ENCODE data around the gene FAM131C.
"Not testable (repeated sequence)": the region's sequence is repeated elsewhere in the genome, so short reads cannot be mapped to it uniquely, and the experiment has no call there.

FAM131C gene

GRCh38 chr1:16057314-16057915 is 16.0 kb downstream of the FAM131C start:
- not testable (repeated sequence) for DNase-seq

GRCh38 chr1:16056521-16056912 is 16.9 kb downstream of the FAM131C start:
- DNase-seq: not testable (repeated sequence)

GRCh38 chr1:16055613-16056520 is 17.6 kb downstream of the FAM131C start:
- DNase-seq: peak; percentile 79

DNA sequence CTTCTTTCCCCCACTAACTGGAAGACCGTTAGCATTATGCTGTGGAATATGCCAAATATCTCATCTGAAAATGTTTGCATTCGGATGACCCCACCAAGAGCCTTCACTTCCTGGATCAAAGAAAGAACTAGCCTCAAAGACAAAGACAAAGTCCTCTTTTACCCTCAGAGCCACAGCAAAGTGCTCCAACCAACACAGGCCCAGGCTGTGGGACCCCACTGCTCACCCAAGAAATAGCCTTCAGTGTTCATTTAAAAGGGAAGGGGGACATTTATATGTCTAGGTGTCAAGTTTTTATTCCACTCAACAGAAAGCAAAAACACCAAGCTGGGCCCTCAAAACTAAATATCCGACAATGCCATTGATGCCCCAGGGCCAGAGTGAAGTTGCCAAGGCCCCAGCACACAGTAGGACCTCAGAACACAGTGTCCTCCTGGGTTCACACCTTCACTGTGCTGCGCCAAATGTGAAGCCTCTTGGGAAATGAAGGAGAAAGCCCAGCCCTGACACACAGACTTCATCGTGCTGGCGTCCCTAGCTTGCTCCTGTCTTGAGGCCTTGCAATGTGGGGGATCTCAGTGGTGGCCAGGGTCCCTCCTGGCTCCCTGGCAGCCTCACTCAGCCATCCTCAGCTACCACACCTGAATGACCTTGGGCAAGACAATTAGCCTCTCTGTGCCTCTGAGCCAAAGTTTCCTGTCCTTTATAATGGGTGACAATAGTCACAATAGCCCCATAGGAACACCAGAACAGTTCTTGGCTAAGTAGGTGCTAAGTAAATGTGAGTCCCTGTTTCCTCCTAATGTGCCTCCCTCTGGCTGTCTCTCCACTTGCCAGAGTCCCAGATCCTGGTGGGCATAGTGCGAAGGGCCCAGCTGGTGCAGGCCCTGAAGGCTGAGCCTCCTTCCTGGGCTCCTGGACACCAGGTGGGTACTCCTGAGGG is 18.6 kb downstream of the FAM131C start:
- no peak for DNase-seq

DNA sequence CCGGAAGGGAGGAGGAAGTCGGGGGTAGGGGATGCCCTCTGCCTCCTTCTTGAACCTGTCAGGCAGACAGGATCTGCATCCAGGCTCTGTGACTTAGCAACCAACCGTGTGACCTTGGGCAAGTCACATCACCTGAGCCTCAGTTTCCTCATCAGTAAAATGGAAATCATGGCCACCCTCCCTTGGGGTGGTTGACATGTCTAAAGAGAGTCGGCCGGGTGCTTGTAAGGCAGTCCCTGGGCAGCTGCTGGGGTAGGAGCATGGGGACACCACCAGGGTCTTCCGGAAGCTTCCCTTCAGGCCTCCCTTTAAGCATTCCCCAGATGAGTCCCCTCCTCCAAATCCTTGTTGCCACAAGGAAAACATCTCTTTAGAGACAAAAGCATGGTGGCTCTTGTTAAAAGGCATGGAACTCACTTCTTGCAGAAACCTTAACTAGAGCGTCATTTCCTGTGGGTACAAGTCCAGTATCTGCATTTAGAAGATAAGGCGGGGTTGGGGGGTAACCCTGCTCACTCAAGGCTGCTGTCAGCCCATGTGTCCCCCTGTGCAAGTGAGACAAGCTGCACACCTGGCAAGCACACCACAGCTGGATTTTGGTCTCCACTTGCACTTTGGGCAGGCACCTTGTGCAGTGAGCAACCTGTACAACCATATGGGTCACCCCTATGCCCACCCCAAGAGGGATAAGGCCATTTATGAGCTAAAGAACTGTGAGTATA is 19.5 kb downstream of the FAM131C start:
- DNase-seq: no peak

- not testable (repeated sequence) for DNase-seq
Observed at GRCh38 chr1:16051949-16052348, 21.5 kb downstream of the FAM131C start.

- DNase-seq: no peak
Observed at GRCh38 chr1:16051039-16051438, 22.4 kb downstream of the FAM131C start.

DNA sequence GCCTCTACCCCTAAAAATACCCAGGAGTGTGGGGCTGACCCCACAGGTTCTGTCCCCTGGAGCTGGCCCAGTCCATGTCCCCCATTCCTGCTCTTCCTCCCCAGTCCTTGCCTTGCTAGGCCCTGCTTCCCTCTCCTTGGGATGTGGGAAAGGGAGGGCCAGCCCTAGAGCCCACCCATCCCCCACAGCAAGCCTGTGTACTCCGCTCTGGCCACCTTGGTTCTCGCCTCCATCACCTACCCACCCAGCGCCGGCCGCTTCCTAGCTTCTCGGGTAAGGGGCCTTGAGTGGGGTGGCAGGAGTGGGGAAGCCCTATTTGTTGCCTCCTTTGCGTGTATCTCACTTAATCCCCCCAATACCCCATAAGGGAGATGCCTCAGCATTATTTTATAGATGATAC is 23.1 kb downstream of the FAM131C start:
- no peak for DNase-seq

GRCh38 chr1:16048573-16049189 is 24.8 kb downstream of the FAM131C start:
- peak; percentile 16 for DNase-seq

DNA sequence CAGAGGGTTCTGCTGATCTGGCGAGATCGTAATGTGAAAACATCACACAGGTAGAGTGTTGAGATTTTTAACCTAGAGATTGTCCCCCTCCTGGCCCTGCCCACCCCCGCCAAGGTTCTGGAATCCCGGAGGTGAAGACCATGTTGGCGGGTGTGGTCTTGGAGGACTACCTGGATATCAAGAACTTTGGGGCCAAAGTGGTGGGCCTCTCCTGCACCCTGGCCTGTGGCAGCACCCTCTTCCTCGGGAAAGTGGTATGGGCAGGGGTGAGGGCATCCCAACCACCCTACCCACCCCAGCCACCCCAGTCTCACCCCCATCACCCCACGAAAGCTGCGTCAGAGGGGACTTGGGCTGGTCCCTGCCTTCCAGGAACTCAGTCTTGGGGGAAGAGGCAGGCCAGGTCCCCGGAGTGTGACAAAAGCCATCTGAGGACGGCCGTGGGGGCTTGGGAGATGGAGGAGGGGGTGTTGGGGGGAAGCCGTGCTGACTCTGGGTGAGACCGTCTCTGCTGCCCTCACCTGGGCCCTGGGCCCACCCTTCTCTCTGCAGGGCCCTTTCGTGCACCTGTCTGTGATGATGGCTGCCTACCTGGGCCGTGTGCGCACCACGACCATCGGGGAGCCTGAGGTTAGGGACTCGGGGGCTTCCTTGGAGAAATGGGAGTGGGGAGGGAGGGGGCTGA is 25.5 kb downstream of the FAM131C start:
- no peak for DNase-seq

- DNase-seq: no peak
Observed at GRCh38 chr1:16046842-16047241, 26.6 kb downstream of the FAM131C start.

DNA sequence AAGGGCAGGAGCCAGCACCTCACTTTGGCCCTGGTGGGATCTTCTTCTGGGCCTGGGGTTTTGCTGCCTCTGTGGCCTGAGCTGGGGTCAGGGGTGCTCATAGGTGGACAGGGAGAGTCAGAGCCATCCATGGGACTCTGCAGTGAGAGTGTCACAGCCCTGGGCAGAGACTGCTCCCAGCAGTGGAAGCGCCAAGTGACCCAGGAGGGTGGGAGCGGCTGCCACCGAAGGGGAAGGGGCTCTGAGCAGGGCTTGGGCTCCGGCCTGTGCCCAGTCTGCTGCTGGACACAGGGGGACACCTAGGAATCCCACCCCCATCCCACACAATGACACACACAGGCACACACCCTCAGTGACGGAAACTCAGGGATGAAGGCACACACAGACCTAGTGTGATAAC is 29.5 kb downstream of the FAM131C start:
- DNase-seq: no peak

DNA sequence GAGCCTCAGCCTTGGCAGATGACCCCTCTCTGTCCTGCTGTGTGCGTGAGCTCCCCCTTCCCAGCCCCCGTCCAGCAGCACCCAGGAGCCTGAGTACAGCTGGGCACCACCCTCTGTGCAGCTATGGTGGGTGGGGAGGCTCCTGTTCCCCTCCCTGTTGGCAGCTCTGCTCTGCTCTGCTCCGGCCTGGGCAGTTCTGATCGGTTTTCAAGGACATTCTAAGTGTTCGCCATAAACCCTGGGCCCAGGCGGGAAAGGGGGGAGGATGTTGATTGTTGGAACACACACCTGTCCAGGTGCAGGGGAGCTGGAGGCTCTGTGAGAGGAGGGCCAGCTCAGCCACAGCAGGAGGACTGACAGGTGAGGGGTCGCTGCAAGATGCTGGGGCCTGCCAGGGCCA is 29.9 kb downstream of the FAM131C start, which contains the start of gene CLCNKB:
Gene CLCNKB, plus strand, starts transcription at position 262 of the 400 bp plus-strand sequence. CDS start 711 bp downstream, outside the sequence.
- no peak for DNase-seq

- DNase-seq: not testable (repeated sequence)
Observed at GRCh38 chr1:16042654-16043053, 30.8 kb downstream of the FAM131C start.

- no peak for DNase-seq
Observed at GRCh38 chr1:16042096-16042495, 31.4 kb downstream of the FAM131C start.

DNA sequence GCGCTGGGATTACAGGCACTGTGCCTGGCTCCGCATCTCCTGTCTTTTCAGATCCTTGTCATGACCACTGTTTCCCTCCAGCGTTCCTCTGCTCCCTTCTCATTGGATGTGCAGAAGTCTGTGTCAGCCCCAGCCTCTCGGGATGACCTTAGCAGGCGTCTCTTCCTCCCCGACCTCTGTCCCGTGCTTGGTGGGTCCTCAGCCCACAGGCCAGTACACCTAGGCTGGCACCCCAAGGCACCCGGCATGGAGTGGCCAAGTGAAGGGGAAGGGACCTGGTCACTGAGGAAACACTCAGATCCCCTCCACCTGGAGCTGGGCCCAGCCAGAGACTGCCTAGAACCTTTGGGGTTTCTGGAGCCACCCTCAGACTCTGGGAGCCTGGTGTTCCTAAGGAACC is 32.3 kb downstream of the FAM131C start:
- no peak for DNase-seq

DNA sequence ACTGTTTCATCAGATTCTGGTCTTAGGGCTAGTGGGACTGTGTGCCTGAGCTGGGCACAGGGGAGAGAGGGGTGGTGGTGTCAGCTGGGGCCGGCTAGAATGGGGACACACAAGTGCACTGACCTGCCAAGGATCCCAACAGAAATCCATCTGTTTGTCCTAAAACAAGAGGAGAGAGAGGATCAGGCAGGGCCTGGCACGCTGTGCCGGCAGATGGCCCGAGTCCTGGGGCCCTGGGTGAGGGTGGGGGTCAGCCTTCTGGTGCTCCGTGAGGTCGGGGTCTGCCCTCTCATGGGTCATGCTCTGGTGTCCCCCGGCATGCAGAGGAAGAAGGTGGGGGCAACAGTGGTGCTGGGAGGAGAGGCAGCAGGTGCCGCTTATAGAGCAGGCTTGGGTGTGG is 33.6 kb downstream of the FAM131C start:
- not testable (repeated sequence) for DNase-seq

GRCh38 chr1:16038620-16038912 is 34.9 kb downstream of the FAM131C start:
- DNase-seq: no peak

- DNase-seq: not testable (repeated sequence)
Observed at GRCh38 chr1:16036461-16036860, 37.0 kb downstream of the FAM131C start.

DNA sequence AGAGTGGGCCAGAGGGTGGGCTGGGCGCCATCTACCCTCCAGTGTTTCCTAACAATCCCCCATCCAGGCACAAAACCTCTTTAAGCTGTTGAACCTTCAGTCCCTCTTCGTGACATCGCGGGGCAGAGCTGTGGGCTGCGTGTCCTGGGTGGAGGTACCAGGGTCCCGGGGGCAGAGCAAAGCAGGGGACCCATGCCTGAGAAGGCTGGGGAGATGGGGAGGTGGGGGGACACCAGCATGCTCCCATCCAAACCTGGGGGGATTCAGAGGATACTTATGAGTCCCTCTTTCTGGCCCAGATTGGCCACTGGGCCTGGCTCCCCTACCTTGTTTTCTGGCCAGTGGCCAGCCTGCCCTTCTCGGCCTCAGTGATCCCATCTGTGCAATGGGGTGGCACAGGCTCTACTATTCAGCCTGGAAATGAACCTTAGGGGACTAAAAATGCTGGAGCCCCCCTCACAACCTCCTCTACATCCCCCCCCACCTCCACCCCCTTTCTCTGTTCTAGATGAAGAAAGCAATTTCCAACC is 40.3 kb downstream of the FAM131C start:
- DNase-seq: not testable (repeated sequence)
